Loucy (cell line): Measurements from ENCODE around the gene ZNF530.

Experiments used
- H2AFZ ChIP-seq: fragments of 200-600 bp; sonication (generic); 2 replicates; pipeline ENCODE4 v1.6.0; 2016; ENCODE audit warnings: antibody characterized with exemption, mild to moderate bottlenecking, low read length, moderate library complexity
- H3F3A ChIP-seq: fragments of 200-600 bp; 2 replicates; pipeline ENCODE4 v1.6.0; 2016; ENCODE audit warnings: antibody characterized with exemption, low read depth, mild to moderate bottlenecking
- H3K27me3 ChIP-seq: fragments of 200-600 bp; sonication (generic); 2 replicates; pipeline ENCODE4 v1.6.1; 2014; ENCODE audit warnings: low read length, mild to moderate bottlenecking; ENCODE audit not compliant: insufficient read depth, poor library complexity, severe bottlenecking
- H3K36me3 ChIP-seq: fragments of 200-600 bp; sonication (generic); 2 replicates; pipeline ENCODE4 v1.6.1; 2016; ENCODE audit warnings: low read length; ENCODE audit not compliant: insufficient read depth
- H3K4me1 ChIP-seq: fragments of 200-600 bp; sonication (generic); 2 replicates; pipeline ENCODE4 v1.5.1; 2014; ENCODE audit warnings: low read length, mild to moderate bottlenecking; ENCODE audit not compliant: insufficient read depth, poor library complexity, severe bottlenecking
- H3K4me2 ChIP-seq: fragments of 200-600 bp; sonication (generic); 2 replicates; pipeline ENCODE4 v1.6.0; 2014; ENCODE audit warnings: antibody characterized with exemption, low read length, low read depth, mild to moderate bottlenecking; ENCODE audit not compliant: poor library complexity, severe bottlenecking
- H3K4me3 ChIP-seq: fragments of 200-600 bp; sonication (generic); 2 replicates; pipeline ENCODE4 v1.5.1; 2014; ENCODE audit warnings: low read length, mild to moderate bottlenecking, mixed read lengths; ENCODE audit not compliant: poor library complexity, severe bottlenecking
- H3K79me2 ChIP-seq: fragments of 200-600 bp; sonication (generic); 2 replicates; pipeline ENCODE4 v1.6.1; 2014; ENCODE audit warnings: low read length; ENCODE audit not compliant: insufficient read depth
- H3K9ac ChIP-seq: fragments of 200-600 bp; sonication (generic); 2 replicates; pipeline ENCODE4 v1.6.0; 2014; ENCODE audit warnings: mild to moderate bottlenecking, low read depth, low read length, moderate library complexity; ENCODE audit not compliant: poor library complexity, severe bottlenecking
- H3K9me2 ChIP-seq: fragments of 200-600 bp; sonication (generic); replicated peaks from 2 replicates; pipeline ENCODE4 v1.6.1; 2016; ENCODE audit warnings: low read depth, low read length, mixed read lengths
- H3K9me3 ChIP-seq: fragments of 200-600 bp; sonication (generic); 2 replicates; pipeline ENCODE4 v1.6.1; 2014; ENCODE audit warnings: mild to moderate bottlenecking, antibody characterized with exemption, low read length, low read depth; ENCODE audit not compliant: insufficient read depth
- H4K20me1 ChIP-seq: fragments of 200-600 bp; sonication (generic); 2 replicates; pipeline ENCODE4 v1.6.0; 2014; ENCODE audit warnings: antibody characterized with exemption, low read length, mild to moderate bottlenecking; ENCODE audit not compliant: insufficient read depth, poor library complexity, severe bottlenecking
- CTCF ChIP-seq: fragments of 200-600 bp; sonication (generic); conservative IDR thresholded peaks from 2 replicates; pipeline ENCODE4 v1.5.1; 2014; ENCODE audit warnings: mild to moderate bottlenecking, antibody characterized with exemption, low read length
- EZH2phosphoT487 ChIP-seq: fragments of 200-600 bp; IDR thresholded peaks from 2 replicates; pipeline ENCODE4 v1.6.1; 2018; ENCODE audit warnings: antibody characterized with exemption, mild to moderate bottlenecking, moderate library complexity, borderline replicate concordance

ZNF530 gene

GRCh38 chr19:57651654-57651996 is 51.9 kb downstream of the ZNF530 start:
- H3K4me2 ChIP-seq, result peak overlapping the region; percentile 51
- H3K4me1 ChIP-seq, result peaks cover 20% of the 10 kb centered on the region
- H4K20me1 ChIP-seq, result no peaks in the 10 kb centered on the region
- H2AFZ ChIP-seq, result no peak overlapping the region
- peak overlapping the region; percentile 61 for H3K9ac ChIP-seq
- peak overlapping the region; percentile 30 for H3K4me3 ChIP-seq
- H3K36me3 ChIP-seq, result no peaks in the 10 kb centered on the region
- TF ChIP-seq CTCF, result no peak
- H3K27me3 ChIP-seq, result no peaks in the 10 kb centered on the region
- H3F3A ChIP-seq, result no peaks in the 10 kb centered on the region
- no peaks in the 10 kb centered on the region for H3K9me3 ChIP-seq
- no peaks in the 10 kb centered on the region for H3K9me2 ChIP-seq
- H3K79me2 ChIP-seq, result no peaks in the 10 kb centered on the region

- Histone ChIP-seq H2AFZ (no peak overlapping the region), H3K9me3 (no peaks in the 10 kb centered on the region), H3K4me1 (peaks cover 20% of the 10 kb centered on the region), H3K27me3 (no peaks in the 10 kb centered on the region), H4K20me1 (no peaks in the 10 kb centered on the region), H3K36me3 (no peaks in the 10 kb centered on the region), H3K4me3 (no peak overlapping the region), H3K79me2 (no peaks in the 10 kb centered on the region), H3K9ac (no peak overlapping the region), H3K4me2 (no peak overlapping the region), H3F3A (no peaks in the 10 kb centered on the region), H3K9me2 (no peaks in the 10 kb centered on the region)
- TF ChIP-seq EZH2phosphoT487 (no peak), CTCF (no peak)
Observed at GRCh38 chr19:57653689-57654088, 54.0 kb downstream of the ZNF530 start.

- Histone ChIP-seq H3K9me2 (no peaks in the 10 kb centered on the region), H3K9ac (no peak overlapping the region), H4K20me1 (no peaks in the 10 kb centered on the region), H3K9me3 (no peaks in the 10 kb centered on the region), H2AFZ (no peak overlapping the region), H3K36me3 (no peaks in the 10 kb centered on the region), H3K4me1 (peaks cover 16% of the 10 kb centered on the region), H3K4me3 (no peak overlapping the region), H3K79me2 (no peaks in the 10 kb centered on the region), H3F3A (no peaks in the 10 kb centered on the region), H3K4me2 (no peak overlapping the region), H3K27me3 (no peaks in the 10 kb centered on the region)
- TF ChIP-seq EZH2phosphoT487, result no peak
- no peak for TF ChIP-seq CTCF
Observed at GRCh38 chr19:57655443-57655842, 55.8 kb downstream of the ZNF530 start.
